Measurements from ENCODE around the gene KANK4. TPM values are rescaled to one million over a fixed set of nuclear protein-coding genes. Genes with fewer than 3 reads are reported as not detected.

KANK4 gene
- total RNA-seq, 1 donor from 2014 or later: 16.1 TPM

- no peak for DNase-seq
Observed at GRCh38 chr1:62198069-62198780, 121.0 kb downstream of the KANK4 start.

GRCh38 chr1:62196086-62196690, 123.0 kb downstream of the KANK4 start:
- no peak for DNase-seq

DNA sequence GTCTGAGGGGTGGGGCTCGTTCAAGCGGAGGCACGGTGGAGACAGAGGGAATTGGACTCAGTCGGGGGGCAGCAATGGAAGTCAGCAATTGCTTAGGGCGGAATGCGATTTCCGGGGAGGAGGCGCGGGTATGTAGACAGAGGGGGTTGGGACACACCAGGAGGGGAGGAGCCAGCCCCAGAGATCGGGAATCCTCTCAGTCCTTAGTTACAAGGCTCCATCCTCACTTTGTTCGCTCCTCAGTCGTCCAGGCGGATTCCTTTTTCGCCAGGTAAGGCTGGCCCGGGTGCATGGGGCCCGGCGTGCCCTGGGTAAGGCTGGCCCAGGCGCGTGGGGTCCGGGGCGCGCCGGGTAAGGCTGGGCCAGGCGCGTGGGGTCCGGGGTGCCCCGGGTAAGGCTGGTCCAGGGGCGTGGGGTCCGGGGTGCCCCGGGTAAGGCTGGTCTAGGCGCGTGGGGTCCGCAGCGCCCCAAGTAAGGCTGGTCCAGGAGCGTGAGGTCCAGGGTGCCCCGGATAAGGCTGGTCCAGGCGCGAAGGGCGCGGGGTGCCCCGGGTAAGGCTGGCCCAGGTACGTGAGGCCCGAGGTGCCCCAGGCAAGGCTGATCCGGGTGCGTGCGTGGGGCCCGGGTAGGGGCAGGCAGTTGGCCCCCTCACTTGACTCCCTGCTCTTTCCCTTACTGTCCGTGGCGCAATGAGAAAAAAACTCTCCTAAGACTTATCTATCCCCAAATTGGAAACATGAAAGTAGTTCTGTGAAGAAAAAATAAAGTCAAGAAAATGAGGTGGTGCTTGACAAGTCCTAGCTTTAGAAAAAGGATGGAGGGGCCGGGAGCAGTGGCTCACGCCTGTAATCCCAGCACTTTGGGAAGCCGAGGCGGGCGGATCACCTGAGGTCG, 124.3 kb downstream of the KANK4 start, which contains the start of gene L1TD1:
Gene L1TD1 (plus strand): TSS at position 199 of the 894 bp plus-strand sequence. CDS start 11,780 bp downstream, outside the sequence.
- DNase-seq: peak; percentile 45

DNA sequence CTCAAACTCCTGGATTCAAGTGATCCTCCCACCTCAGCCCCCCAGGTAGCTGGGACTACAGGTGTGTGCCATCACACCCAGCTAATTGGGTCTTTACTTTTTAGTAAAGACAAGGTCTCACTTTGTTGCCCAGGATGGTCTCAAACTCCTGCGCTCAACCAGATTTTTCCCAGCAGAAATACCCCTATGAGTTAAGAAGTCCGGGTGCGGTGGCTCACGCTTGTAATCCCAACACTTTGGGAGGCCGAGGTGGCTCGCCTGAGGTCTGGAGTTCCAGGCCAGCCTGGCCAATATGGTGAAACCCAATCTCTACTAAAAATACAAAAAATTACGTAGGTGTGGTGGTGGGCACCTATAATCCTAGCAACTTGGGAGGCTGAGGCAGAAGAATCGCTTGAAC, 131.1 kb downstream of the KANK4 start:
- DNase-seq: no peak

DNA sequence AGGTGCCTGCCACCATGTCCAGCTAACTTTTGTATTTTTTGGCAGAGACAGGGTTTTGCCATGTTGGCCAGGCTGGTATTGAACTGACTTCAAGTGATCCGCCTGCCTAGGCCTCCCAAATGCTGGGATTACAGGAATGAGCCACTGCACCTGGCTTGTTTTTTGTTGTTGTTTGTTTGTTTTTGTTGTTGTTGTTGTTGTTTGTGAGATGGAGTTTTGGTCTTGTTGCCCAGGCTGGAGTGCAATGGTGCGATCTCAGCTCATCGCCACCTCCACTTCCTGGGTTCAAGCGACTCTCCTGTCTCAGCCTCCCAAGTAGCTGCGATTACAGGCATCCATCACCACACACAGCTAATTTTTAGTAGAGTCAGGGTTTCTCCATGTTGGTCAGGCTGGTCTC, 131.7 kb downstream of the KANK4 start:
- no peak for DNase-seq

Small RNA genes within 50 kb of the gene (small RNA-seq; reads per million reads assigned to genes)
- gene RNU6-371P (ENCODE audit: low replicate concordance): not detected

Other genes with a start within 250 kb of the KANK4 start
- 0.41 TPM for gene L1TD1, start 124.6 kb downstream of the KANK4 start, total RNA-seq
- 65.6 TPM for gene USP1, start 117.6 kb upstream of the KANK4 start, total RNA-seq